RPMI7951 (cell line): ENCODE data around the gene CCR7. TPM values are rescaled to one million over a fixed set of nuclear protein-coding genes. Genes with fewer than 3 reads are reported as not detected.

Experiments
- DNase-seq: peaks from one replicate; pipeline ENCODE4 v3.0.0-alpha.2; 2012; ENCODE audit warnings: low read depth
- total RNA-seq: library from RNA; depleted of rRNA; stranded (reverse); fragments of >200 nt; shearing (Covaris generic); gene quantifications from 2 replicates; pipeline ENCODE4 v1.2.3, GENCODE V29; 2014

The CCR7 gene
- total RNA-seq, 1 experiment from 2014 or later, result not detected

DNA sequence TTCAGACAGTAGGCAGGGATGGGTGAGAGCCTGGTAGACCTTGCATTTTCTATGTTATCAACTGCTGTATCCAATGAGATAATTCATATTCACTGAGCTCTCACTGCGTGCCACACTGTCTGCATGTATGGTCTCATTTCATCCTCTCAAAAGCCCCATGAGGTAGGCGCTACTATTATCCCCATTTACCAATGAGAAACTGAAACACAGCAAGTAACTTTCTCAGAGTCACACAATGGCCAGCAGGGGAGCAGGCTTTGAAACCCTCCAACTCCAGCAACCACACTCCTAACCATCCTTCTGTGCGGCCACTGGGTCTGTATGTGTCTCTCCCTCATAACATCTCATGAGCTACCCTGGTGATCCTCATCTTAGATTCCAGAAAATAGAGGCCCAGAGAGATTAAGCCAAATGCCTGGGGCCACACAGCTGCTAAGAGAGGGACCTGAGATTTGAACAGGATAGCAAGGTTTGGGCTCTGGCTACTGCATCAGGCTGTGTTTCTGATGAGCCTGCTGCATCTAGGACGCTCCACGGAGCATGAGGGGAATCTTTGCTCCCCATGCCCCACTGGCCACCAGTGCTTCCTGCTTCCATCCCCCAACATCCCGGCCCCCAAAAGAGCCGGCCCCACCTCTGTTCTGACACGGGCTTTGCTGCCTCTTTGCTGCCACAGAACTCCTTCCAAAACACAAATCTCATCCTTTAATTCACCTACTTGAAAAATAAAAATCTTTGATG lies 3.2 kb downstream of the CCR7 start:
- no peak for DNase-seq

DNA sequence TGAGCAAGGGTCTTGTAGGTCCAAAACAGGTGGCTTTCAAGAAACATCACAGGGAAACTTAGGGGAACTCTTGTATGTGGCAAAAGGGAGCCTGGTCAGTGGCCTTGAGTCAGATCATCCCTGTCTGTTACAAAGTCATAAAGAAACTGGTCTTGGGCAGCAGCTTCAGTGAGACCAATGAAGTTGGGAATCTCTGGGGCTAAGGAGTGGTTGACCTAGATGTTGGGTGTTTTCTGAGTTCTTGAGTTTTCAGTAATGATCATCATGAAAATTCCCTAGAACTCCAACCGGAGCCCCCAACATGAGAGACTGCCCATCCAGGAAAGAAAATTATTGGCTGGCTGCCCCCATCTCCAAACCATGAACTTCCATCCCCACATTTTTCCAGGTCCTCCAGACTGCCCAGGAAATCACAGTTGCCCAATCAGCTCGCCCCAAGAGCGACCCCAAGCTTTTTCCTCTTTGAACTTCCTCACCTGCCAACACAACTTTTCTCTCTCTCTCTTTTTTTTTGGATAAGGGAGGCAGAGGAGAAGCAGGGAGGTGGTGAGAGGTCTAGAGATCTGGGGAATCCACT lies 3.9 kb downstream of the CCR7 start:
- DNase-seq, result no peak

DNA sequence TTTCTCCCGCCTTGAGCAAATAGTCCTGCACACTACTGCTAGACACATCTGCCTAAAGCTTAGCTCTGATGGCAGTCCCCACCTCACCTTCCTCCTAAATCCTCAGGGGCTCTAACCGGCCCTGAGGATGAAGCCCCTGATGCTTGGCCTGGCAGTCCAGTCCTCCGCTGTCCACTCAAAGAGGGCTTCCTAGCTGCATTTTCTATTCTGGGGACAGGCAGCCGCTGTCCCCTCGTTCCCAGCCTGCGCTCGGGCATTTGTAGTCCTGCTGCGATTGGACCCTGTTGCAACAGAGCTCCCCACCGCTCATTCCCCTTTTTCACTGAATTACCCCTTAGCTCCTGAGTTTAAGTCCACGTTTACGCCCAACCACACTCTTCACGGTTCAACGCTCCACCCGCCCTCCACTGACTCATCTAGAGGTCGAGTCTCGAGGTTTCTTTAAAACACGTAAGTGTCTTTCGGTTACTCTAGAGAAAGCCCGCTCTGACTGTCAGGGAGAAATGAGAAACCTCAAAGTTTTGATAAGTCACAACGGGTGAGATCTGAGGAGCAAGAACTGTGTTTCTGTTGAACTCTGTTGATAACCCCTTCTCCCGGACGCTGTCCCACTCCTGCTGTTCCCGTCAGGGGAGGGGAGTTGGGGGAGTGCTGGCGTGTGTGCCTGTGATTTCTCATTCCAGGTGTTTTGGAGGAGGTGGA lies 4.5 kb downstream of the CCR7 start:
- DNase-seq, result peak; percentile 81

DNA sequence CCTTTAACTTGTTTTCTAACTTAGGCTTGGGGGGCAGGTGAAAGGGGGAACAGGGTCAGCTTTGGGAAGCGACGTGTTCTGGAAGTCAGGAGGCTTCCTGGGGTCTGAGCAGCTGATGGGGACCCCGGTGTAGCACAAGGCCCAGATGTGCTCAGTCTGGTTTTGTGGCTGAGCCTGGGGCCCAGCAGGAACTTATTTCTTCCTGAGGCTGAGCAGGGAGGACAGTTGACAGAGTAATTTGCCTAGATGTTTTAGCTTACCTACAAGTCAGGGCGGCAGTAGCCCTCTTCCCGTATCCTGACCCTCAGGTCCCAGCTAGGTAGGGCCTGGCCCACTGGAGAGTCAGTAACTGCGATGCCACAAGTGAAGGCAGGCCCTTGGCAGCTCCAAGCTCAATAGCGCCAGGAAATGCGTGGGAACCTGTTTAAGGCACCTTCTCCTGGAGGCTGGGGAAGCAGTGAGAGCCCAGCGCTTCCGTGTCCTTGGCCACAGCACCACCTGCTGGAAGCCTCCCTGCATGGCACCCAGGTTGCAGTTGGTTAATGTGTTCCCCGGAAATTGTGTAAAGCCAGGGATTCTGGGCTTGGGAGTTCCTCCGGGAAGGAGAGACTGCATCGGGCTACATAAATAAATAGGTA lies 5.2 kb downstream of the CCR7 start:
- DNase-seq, result peak; percentile 79

DNA sequence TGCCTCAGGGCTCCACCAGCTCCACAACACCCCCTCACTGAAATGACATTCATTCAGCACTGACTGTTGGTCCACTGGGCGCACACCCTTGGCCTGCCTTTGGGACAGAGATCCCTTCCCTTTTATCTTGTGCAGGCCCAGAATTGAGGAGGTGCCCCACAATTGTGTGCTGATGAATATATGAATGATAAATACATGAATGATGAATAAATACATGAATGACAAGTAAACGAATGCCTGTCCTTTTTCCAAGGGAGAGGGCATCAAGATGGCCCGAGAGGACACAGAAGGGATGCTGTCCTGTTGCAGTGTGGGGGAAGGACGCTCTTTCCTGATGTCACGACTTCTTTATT lies 5.7 kb downstream of the CCR7 start:
- no peak for DNase-seq

DNA sequence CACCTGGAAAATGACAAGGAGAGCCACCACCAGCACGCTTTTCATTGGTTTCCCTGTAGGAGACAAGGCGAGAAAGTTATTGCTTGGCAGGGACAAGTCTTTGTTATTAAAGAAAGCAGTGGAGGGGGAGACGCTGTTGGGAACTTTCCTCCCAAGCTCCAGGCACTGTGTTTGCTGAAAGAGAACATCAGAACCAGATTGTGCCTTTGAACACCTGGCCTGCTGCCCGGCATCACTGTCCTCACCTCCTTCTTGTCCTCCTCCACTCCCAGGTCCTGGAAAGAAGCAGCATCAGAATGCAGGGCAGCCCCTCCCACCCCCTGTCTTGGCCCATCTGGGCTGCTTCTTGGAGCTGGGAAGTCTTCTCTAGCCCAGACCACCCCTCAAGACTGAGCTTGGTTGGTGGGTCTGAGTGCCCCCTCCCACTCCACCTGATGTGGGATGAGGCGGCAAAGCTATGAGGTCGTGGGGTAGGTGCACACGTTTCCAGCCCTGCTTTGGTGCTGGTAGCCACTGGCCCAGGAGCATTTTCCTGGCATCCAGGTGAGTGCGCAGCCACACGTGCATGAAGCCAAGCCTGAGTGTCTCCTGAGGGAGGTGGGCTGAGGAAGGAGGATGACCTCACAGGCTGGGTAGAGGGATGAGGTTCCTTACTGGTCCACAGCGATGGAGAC lies 6.2 kb downstream of the CCR7 start:
- DNase-seq, result no peak

DNA sequence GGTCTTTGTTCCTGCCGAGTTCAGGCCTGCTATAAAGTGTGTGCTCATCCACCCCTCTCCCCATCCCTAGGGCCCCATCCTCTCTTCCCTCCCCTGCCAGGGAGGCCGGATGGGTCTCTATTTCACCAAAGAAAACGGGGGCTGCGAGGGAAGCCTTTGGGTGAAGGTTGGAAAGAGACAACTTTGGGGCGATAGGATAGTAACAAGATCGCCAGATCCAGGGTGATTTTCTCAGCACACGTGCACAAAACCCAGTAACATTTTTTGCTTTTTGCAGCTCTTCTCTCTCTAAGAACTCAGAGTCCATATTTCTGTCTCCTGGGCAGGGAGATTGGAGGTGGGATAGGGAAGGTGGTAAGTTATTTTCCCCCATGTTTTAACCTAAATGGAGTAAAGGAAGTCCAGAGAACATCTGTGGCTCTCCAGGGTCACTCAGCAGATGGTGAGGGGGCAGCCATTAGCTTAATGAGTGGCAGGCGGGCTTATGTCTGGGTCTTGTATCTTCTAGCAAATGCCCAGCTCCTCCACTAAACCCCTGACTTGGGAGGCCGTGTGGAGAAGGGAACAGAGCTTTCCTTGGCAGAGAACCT lies 6.9 kb downstream of the CCR7 start:
- no peak for DNase-seq

DNA sequence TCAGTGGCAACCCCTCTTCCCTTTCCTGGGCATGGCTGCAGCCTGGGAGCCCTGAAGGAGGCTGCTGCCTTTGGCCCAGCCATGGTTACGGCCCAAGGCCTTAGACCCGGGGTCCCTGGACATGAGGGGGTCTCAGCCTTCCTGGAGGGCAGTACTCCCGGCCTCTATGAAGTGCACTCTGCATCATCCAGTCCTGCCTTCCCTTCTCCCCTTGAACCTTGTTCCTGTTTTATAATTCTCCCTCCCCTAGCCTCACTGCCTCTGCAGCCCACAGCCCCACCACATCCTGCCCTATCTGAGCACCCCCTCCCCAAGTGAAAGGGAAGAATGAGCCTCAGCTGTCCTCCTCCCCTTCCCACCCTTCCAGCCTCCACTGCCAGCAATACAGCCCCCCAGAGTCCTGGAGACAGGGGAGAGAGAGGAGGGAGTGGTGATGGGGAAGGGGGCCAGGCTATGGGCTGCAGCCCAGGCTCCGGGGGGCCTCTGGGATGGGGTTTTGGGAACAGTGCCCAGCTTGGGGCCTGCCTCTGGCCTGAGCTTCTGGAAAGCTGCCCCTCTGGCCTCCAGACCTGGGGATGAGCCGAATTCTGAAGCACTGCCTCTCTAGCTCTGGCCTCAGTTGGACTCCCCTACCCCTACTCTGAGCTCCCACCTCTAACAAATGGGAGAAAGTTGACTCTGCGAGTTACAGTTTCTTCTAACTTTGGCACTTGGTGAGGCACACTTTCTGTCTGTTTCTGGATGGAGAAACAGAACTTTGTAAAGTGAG lies 7.6 kb downstream of the CCR7 start:
- no peak for DNase-seq

DNA sequence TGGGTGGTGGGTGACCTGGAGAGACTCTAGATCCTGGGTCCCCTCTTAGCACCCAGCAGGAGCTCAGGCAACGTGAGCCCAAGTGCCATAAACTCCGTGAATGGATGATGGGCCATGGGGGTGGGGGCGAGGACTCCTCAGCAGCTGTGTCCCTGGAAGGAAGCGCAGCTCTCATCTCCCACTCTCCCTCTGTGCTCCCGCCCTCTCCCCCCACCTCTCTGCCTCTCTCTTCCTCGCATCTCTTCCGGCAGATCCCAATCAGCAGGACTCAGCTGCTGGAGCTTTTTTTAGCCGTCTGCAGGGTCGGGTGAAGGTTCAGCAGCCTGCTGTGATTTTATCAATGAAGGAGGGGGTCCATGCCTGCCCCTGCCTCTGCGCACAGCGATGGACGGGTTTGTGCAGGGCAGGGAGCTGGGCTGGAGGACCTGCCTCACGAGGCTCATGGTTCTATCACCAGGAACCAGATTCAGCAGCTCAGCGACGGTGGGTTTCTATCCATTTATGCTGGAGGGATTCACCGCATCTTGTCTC lies 8.3 kb downstream of the CCR7 start:
- no peak for DNase-seq

DNA sequence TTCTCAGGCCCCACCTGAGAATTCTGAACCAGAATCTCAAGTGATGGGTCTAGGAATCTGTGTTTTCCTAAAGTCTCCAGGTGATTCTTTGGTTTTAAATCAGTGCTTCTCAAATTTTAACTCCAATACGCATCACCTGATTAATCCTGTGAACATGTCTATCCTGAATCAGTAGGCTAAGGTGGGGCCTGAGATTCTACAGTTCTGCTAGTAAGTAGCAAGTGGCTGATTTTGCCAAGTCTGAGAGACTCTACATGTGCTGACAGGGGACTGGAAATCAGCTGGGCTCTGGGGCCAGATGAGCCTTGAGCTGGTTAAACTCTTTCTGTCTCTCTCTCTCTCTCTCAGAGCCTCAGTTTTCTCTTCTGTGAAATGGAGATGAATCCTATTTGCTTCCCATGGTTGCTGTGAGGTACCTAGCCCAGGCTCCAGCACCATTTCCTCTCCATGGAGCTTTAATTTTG lies 9.0 kb downstream of the CCR7 start:
- DNase-seq, result no peak

DNA sequence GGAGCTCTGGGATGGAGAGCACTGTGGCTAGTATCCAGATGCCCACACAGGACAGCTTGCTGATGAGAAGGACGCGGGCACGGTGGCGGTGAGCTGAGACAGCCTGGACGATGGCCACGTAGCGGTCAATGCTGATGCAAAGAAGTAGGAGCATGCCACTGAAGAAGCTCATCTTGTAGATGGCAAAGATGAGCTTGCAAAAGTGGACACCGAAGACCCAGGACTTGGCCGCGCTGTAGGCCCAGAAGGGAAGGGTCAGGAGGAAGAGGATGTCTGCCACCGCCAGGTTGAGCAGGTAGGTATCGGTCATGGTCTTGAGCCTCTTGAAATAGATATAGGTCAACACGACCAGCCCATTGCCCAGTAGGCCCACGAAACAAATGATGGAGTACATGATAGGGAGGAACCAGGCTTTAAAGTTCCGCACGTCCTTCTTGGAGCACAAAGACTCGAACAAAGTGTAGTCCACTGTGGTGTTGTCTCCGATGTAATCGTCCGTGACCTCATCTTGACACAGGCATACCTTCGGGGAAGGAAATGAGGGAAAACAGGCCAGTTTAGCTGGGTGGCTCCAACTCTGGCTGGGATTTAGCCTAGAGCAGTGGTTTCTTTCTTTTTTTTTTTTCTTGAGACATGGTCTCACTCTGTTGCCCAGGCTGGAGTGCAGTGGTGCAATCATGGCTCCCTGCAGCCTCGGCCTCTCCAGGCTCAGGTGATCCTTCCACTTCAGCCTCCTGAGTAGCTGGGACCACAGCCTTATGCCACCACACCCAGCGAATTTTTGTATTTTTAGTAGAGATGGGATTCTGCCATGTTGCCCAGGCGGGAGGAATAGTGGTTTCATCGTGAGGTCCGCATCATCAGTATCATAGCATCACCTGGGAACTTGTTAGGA lies 9.7 kb downstream of the CCR7 start:
- no peak for DNase-seq

DNA sequence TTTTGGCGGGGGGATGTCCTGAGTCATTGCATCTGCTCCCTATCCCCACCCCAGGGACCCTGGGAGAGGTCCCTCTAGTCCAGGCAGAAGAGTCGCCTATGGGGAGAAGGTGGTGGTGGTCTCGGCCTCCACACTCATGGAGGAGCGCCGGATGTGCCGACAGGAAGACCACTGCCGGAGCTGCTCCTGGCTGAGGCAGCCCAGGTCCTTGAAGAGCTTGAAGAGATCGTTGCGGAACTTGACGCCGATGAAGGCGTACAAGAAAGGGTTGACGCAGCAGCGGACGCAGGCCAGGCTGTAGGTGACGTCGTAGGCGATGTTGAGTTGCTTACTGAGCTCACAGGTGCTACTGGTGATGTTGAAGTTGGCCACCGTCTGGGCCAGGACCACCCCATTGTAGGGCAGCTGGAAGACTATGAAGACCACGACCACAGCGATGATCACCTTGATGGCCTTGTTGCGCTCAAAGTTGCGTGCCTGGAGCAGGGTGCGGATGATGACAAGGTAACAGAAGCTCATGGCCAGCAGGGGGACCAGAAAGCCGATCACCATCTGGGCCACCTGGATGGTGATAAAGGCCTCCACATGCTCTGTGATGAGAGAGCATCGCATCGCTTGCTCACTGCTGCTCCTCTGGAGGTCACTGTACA lies 10.5 kb downstream of the CCR7 start:
- no peak for DNase-seq

DNA sequence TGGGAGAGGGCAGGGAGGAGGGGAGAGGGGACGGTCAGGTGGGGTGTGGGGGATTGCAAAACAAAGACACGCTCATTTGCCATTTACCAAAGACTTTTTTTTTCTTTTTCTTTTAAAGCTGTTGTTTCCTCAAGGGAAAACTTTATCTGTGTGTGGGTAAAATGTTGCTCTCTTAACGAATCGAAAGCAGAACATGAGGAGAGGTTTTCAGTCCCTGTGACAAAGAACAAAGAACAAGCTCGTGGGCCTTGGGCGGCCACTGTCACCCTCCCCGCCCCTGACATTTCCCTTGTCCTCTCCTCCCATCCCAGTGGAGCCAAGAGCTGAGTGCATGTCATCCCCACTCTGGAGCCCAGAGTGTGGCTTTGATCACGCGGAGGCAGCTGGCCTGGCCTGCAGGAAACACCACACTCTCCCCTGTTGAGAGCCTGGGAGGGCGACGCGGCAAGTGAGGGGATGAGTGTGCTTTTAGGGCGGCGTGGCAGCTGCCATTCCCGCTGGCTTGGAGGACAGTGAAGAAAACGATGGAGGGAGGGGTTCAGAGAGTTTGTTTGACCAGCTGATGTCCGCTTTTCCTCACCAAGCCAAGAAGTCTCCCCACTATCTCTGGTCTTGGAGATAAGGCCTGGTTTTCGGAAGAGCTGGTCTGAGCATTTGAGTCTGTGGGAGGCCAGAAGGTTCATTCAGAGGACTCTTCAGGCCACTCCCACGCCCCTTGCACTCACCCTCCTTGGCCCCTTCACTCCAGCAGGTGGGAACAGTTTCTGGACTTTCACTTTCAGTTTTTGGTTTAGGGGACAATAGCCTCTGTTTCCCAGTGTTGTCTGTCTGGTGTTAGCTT lies 11.4 kb downstream of the CCR7 start:
- peak; percentile 46 for DNase-seq

DNA sequence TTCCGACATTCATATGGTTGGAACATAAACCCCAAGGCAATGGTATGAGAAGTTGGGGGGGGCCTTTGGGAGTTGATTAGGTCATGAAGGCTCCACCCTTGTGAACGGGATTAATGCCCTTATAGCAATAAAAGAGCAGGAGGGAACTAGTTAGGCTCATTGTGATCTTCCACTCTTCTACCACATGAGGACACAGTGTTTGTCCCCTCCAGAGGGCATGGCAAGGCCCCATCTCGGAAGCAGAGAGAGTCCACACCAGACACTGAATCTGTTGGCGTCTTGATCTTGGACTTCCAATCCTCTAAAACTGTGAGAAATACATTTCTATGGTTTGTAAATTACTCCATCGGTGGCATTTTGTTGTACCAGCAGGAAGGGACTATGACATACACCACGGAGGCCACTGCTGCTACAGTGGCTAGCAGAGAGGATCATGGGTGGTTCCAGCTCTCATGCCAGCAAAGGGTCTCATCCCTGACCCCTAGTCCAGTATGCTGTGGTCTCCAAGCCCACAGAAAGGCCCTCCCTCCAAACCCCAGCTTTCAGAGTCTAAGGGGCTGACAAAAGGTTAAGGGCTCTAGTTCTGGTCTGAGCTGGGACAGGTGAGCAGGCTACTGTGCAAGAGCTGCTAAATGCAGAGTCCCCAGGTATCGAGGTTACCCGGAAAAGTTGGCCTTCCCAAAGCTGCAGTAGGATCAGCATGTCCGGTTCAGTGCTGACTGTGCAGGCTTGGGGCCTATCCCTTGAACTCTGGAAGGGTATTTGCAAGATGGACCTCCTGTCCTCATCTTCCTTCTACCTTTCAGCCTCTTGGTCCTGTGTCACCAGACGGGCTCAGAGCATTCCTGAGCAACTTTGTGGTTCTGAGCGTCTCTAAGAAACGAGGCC lies 12.2 kb downstream of the CCR7 start:
- DNase-seq, result no peak

DNA sequence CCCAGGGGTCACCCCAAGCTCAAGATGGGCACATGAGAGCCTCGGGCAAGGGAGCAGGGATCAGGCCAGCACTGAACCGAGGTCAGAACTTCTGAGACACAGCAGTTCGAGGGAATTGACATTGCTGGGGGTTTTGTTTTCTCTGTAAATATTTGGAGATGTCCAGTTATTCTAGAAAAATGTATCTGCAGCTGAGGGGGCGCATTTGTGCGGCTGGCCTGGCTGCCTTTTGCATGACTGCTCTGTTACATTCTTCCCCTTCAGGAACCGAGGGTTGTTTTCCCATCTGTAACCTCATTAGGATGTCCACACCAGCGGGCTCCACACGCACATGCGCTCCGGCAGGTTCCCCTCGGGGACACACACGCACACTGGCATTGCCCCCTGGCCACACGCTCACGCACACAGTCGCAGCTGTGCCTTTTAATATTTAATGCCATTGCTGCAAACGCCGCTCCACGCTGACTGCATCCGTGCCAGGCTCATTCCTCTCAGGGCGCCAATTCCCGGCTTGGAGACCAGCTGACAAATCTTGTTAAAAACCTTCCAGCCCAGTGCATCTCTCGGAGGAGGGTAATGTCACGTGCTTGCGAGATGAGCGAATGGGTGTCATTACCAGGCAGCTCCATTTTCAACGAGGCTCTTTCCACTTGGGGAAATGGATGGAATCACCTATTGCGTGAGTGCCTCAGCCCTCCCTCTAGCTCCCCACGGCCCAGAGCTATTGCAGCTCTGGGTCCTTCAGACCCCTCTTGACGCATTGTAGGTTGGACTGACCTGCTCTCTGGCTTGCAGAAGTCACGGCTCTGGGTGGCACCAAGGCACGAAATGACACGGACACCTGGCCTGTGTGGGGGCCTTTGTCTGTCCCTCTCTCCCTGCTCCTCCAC lies 13.1 kb downstream of the CCR7 start:
- no peak for DNase-seq
